Muscle of back (tissue), 11 donors: Measurements from ENCODE around the gene LRRN4CL. TPM values are rescaled to one million over a fixed set of nuclear protein-coding genes. Genes with fewer than 3 reads are reported as not detected.

Source experiments
- DNase-seq, 3 donors: peaks; one replicate each; pipeline versions ENCODE4 v3.0.0 to v3.0.0-alpha.2; 2013
- polyA plus RNA-seq, 10 donors: library from polyadenylated mRNA; unstranded; fragments of 120-200 nt; gene quantifications; one replicate each; pipeline ENCODE4 v1.2.1, GENCODE V29; 2013; ENCODE audit not compliant: insufficient read length in 10 of 10

LRRN4CL gene
- polyA plus RNA-seq, 10 donors: 12.8 to 31.1 (median 20.4) TPM

DNA sequence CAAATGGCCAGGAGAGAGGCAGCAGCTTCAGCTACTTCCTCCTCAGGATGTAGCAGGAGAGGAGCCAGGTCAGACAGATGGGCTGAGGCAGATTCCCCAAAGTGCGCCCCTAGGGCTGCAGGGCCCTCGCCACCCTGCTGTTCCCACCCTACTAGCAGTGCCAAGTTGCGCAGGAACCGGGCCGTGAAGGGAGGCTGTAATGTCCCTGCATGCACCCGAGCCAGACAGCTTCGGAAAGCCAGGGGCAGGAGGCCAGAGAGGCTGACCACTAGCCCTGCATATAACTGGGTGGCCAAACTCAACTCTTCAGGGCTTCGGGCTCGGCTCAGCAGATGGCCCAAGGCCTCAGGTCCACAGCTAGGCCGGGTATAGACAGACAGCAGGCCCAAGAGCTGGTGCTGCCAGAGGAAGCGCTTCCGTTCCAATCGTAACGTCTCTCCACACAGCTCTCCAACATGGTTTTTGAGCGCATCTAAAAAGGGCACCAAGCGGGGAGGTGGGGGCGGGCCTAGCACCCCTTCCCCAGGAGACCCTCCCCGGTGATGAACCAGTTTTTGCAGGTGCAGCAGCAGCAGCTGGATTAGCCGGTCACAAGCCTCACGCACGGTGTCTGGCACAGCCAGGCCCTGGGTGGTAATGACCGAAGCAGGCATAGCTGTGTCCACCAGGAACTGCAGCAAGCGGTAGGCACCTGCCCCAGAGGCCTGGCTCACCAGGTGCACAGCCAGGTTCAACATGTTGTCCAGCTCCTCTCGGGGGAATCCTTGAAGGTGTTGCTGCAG, 41.0 kb downstream of the LRRN4CL start:
- no peak for DNase-seq

DNA sequence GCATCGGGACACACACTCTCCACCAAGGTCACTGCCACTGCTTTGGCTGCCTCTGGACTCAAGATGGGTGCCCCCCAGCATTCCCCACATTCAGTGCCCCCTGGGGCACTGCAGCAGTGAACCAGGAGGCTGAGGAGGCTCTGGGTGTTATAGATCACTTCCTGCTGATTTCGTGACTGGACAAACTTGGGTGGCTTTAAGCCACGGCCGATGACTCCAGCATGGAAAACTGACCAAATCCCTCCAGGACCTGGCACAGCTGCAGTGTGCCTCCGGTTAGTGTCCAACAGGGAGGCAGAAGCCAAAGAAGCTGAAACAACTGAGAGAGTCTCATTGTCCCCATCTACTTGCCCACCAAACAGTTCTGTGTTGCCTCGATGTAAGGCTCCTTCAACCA, 41.7 kb downstream of the LRRN4CL start:
- no peak for DNase-seq

- DNase-seq: no peak
Measured at GRCh38 chr11:62646825-62647608, 42.3 kb downstream of the LRRN4CL start.

DNA sequence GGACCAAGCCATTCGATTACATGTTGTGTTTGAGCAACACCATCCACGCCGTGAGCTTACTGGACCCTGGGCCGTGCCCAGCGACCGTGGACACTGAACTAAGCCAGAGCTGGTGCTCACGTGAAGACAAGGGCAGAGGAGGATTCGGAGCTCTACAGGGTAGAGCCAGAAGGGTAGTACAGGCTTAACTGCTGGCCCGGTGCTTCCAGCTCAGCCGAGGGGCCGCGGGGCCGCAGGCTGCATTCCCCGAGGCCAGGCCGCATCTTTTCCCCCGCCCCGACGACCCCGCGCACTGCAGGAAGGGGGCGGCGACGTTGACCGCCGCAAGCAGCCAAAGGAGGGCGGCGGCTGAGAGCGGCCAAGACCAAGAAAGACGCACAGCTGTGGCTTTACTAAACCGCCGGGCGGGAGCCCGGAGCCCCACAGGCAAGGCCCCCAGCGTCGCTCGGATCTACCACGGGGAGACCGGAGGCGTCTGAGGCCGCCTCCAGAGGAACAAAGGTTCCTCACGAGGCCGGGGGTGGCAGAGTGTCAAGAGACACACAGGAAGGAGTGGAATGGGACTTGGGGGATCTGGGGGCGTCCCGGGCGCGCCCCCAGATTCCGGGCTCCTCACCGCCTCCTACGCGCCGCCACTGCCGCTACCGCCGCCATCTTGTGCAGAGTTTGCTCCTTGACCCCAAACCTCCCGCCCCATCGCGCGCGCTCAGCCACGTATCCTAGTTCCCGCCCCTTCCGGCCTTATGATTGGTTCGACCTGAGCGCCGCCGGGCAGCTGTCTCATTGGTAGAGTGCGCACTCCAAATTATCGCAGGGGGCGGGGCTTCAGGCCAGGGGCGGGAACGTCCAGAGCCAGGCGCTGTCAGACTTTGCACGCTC, 43.1 kb downstream of the LRRN4CL start, which contains the start of gene GANAB:
Gene GANAB, minus strand, starts transcription at position 668 of the 879 bp plus-strand sequence. Its CDS starts 14 bp downstream, at position 654.
- DNase-seq: peak; percentile 98 to 99 (median 99)

- DNase-seq: no peak
Measured at GRCh38 chr11:62645671-62645945, 43.7 kb downstream of the LRRN4CL start.

DNA sequence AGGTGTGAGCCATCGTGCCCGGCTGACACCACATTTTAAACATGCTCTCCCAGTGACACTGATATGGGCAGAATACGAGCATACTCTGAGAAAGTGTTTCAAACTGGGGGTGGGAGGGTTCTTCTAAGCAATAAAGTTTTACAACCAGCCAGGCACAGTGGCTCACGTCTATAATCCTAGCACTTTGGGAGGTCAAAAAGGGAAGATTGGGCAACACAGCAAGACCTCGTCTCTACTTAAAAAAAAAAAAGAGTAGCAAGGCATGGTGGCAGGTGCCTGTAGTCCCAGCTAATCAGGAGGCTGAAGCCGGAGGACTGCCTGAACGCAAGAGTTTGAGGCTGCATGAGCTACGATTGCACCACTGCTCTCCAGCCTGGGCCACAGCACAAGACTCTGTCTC, 45.1 kb downstream of the LRRN4CL start:
- no peak for DNase-seq

Other genes starting within 250 kb of the LRRN4CL start
- 100 to 1,000 TPM; 269 to 408 (median 312) TPM for gene AHNAK, start 142.7 kb downstream of the LRRN4CL start, polyA plus RNA-seq
- gene EEF1G, start 115.6 kb downstream of the LRRN4CL start, polyA plus RNA-seq: 1,000 to 10,000 TPM; 2,727 to 3,805 (median 3,280) TPM
- gene TUT1, start 98.0 kb downstream of the LRRN4CL start, polyA plus RNA-seq: 10 to 100 TPM; 11.6 to 17.7 (median 13.8) TPM
- gene MTA2, start 87.7 kb downstream of the LRRN4CL start, polyA plus RNA-seq: 10 to 100 TPM; 36.9 to 56.4 (median 44.1) TPM
- 10 to 100 TPM; 11.9 to 25.3 (median 17.7) TPM for gene EML3, start 76.8 kb downstream of the LRRN4CL start, polyA plus RNA-seq
- gene ROM1, start 76.3 kb downstream of the LRRN4CL start, polyA plus RNA-seq: 1 to 10 TPM in 8 of 10 donors, under 1 TPM in 2; 0.69 to 2.4 (median 1.6) TPM
- 10 to 100 TPM; 13.3 to 22.3 (median 18.7) TPM for gene B3GAT3, start 67.5 kb downstream of the LRRN4CL start, polyA plus RNA-seq
- 100 to 1,000 TPM; 145 to 211 (median 165) TPM for gene GANAB, start 42.9 kb downstream of the LRRN4CL start, polyA plus RNA-seq
- 10 to 100 TPM in 6 of 10 donors, 1 to 10 TPM in 4; 9.0 to 13.9 (median 11.1) TPM for gene INTS5, start 36.2 kb downstream of the LRRN4CL start, polyA plus RNA-seq
- 10 to 100 TPM; 30.0 to 44.8 (median 33.0) TPM for gene C11orf98, start 24.3 kb downstream of the LRRN4CL start, polyA plus RNA-seq
- gene CSKMT, start 24.2 kb downstream of the LRRN4CL start, polyA plus RNA-seq: 1 to 10 TPM; 1.8 to 4.9 (median 3.1) TPM
- gene UQCC3, start 17.9 kb downstream of the LRRN4CL start, polyA plus RNA-seq: 1 to 10 TPM; 4.5 to 8.3 (median 5.7) TPM
- gene LBHD1, start 17.3 kb downstream of the LRRN4CL start, polyA plus RNA-seq: 1 to 10 TPM; 3.0 to 8.4 (median 6.6) TPM
- 100 to 1,000 TPM in 9 of 10 donors, 10 to 100 TPM in 1; 96.1 to 155 (median 130) TPM for gene UBXN1, start 10.5 kb downstream of the LRRN4CL start, polyA plus RNA-seq
- gene BSCL2, start 17.9 kb upstream of the LRRN4CL start, polyA plus RNA-seq: 10 to 100 TPM; 15.1 to 24.5 (median 22.0) TPM
- 1 to 10 TPM in 2 of 10 donors, under 1 TPM in 5, not detected in 3; 0.35 to 1.5 (median 0.66) TPM for gene GNG3, start 18.1 kb upstream of the LRRN4CL start, polyA plus RNA-seq
- 10 to 100 TPM; 40.7 to 61.0 (median 47.6) TPM for gene HNRNPUL2, start 37.9 kb upstream of the LRRN4CL start, polyA plus RNA-seq
- 10 to 100 TPM; 22.8 to 32.2 (median 30.1) TPM for gene TTC9C, start 39.0 kb upstream of the LRRN4CL start, polyA plus RNA-seq
- 1 to 10 TPM; 3.2 to 5.1 (median 3.9) TPM for gene ZBTB3, start 64.6 kb upstream of the LRRN4CL start, polyA plus RNA-seq
- gene POLR2G, start 72.0 kb upstream of the LRRN4CL start, polyA plus RNA-seq: 100 to 1,000 TPM in 1 of 10 donors, 10 to 100 TPM in 9; 81.9 to 102 (median 89.2) TPM
- gene TAF6L, start 81.9 kb upstream of the LRRN4CL start, polyA plus RNA-seq: 10 to 100 TPM; 11.5 to 16.6 (median 14.2) TPM
- 10 to 100 TPM; 24.7 to 29.1 (median 27.6) TPM for gene TMEM179B, start 97.9 kb upstream of the LRRN4CL start, polyA plus RNA-seq
- gene TMEM223, start 102.5 kb upstream of the LRRN4CL start, polyA plus RNA-seq: 10 to 100 TPM; 10.6 to 17.0 (median 15.2) TPM
- gene NXF1, start 115.9 kb upstream of the LRRN4CL start, polyA plus RNA-seq: 10 to 100 TPM; 59.6 to 85.7 (median 65.7) TPM
- gene STX5, start 142.5 kb upstream of the LRRN4CL start, polyA plus RNA-seq: 10 to 100 TPM; 32.7 to 42.6 (median 35.0) TPM
- not detected for gene TEX54, start 143.3 kb upstream of the LRRN4CL start, polyA plus RNA-seq
- 10 to 100 TPM; 25.5 to 35.1 (median 31.0) TPM for gene WDR74, start 150.1 kb upstream of the LRRN4CL start, polyA plus RNA-seq
- gene SLC3A2, start 191.4 kb upstream of the LRRN4CL start, polyA plus RNA-seq: 10 to 100 TPM; 33.4 to 60.9 (median 42.8) TPM
- gene CHRM1, start 231.8 kb upstream of the LRRN4CL start, polyA plus RNA-seq: under 1 TPM in 4 of 10 donors, not detected in 6; 0.05 to 0.49 (median 0.24) TPM